ENCODE data around the gene TREML2.
"Not testable (repeated sequence)": the region's sequence is repeated elsewhere in the genome, so short reads cannot be mapped to it uniquely, and the experiment has no call there.

TREML2 gene, protein sequence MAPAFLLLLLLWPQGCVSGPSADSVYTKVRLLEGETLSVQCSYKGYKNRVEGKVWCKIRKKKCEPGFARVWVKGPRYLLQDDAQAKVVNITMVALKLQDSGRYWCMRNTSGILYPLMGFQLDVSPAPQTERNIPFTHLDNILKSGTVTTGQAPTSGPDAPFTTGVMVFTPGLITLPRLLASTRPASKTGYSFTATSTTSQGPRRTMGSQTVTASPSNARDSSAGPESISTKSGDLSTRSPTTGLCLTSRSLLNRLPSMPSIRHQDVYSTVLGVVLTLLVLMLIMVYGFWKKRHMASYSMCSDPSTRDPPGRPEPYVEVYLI

DNA sequence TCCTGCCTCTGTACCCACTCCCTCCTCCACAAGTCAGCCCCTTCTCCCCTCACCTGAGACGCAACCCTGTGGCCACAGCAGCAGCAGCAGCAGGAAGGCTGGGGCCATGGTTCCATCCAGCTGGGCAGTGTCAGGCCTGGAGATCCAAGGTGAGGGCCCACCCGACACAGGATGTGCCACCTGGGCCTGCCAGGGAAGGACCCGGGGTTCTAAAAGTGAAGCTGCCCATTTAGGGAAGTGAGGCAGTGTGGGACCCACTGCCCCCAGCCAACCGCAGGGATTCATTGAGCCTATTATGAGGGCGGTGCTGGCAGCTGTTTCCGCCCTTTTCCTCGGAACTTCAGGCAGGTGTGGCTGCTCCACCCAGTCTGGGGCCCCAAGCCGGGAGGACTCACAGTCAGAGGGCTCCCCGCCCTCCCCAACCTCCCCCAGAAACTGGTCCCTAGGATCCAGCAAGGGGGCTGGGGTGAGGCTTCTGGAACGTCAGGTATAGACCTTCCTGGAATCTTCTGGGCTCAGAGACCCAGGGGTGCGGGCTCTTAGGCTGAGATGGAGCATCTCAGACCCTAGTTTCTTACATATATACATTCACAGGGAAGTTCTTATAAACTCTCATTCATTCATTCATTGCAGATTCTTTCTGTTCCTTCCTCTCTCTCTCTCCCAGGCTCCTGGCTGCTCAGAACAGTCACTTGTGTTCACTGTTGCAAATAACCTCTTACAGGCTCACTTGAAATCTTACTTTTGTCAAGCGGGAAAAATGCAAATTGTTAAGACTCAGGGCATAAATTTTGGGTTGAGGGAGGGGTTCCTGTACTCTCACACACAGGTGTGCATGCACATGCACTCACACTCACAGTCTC is at the start of gene TREML2:
TREML2 (minus strand) TSS at position 249 of the 863 bp plus-strand sequence; CDS start at position 108, 141 bp downstream.
- in situ Hi-C loops (cut with HindIII; ENCODE audit: low sequenced_read_pairs) = no loop called here

DNA sequence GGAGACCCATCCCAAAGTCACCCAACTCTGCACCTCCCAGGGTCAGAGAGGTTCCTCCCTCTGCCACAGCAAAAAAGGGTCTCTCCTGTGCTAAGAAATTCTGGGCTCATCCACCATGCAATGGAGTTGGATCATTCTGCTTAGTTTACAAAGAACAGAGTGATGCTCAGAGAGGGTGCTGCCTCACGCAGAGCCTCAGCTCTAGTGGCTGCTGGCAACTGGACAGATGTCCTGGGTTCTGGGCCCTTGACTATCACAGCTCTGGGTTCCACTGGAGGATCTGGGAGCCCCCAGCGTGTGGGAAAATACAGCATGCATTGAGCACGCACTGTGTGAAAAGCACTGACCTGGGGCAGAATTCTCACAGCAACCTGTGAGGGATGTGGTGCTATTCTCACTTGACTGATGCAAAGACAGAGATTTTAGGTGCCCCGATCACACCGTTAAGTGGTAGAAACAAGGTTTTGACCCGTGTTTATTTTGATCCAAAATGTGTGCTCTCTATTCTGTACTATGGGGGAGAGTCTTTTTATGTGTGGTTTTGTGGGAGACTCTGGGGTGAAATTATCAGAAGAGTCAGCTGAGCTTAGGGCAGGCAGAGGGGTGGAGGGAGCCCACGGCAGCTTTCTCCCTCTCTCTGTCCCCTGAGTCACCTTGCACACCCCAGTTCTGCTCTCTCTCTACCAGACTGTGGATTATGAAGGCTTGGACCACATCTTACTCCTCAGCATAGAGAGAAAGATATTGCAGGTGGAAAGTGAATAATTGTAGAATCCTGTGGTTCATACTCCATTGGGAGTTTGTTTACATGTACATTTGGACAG is 47.1 kb upstream of the TREML2 start:
- in situ Hi-C loops (cut with HindIII; ENCODE audit: low sequenced_read_pairs) = no loop called here

DNA sequence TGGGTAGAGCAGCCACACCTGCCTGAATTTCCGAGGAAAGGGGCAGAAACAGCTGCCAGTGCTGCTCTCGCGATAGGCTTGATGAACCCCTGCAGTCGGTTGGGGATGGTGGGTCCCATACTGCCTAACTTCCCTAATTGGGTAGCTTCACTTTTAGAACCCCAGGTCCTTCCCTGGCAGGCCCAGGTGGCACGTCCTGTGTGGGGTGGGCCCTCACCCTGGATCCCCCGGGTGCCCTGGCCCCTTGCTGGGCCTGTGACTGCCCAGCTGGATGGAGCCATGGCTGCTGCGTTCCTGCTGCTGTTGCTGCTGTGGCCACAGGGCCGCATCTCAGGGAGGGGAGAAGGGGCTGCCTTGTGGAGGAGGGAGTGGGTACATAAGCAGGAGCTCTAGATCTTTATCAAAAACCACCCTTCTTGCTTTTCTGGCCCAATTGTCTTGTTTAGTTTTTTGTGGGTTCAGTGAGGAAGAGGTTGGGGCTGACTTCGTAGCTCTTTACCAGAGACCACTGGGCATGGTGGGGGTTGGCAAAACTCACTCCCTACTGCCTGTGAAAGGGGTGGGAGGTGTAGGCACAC is 46.4 kb upstream of the TREML2 start:
- in situ Hi-C loops (cut with HindIII; ENCODE audit: low sequenced_read_pairs) = no loop called here

DNA sequence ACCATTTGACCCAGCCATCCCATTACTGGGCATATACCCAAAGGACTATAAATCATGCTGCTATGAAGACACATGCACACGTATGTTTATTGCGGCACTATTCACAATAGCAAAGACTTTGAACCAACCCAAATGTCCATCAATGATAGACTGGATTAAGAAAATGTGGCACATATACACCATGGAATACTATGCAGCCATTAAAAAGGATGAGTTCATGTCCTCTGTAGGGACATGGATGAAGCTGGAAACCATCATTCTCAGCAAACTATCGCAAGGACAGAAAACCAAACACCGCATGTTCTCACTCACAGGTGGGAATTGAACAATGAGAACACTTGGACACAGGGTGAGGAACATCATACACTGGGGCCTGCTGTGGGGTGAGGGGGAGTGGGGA is 45.6 kb upstream of the TREML2 start:
- in situ Hi-C loops (cut with HindIII; ENCODE audit: low sequenced_read_pairs) = not testable (repeated sequence)

DNA sequence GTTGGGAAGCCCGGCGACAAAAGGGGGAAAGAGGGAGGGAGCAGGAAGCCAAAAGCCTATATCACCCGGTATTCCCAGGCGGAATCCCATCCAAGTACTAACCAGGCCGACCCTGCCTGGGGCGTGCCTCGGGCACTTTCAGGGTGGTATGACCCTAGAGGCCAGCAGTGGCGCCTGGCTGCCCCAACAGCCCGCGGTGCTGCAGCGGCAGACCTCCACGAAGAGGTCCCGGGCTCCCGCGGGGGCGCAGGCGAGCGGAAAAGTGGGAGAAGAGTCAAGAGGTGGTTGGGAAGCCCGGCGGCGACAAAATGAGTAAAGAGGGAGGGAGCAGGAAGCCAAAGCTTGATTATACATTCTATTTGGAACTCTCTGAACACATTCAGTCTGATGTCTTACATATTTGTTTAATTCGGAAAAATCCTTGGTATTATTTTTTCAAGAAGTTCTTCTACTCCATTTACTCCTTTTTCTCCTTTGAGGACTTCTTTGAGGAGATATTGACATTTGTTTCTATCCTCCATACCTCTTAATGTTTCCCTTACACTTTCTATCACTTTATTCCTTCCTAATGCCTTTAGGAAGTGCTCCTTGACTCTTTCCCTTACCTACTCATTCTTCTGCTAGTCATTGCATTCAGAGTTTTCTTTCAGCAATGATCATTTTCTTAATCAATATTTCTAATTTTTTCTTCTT is 38.7 kb upstream of the TREML2 start:
- in situ Hi-C loops (cut with HindIII; ENCODE audit: low sequenced_read_pairs) = no loop called here

DNA sequence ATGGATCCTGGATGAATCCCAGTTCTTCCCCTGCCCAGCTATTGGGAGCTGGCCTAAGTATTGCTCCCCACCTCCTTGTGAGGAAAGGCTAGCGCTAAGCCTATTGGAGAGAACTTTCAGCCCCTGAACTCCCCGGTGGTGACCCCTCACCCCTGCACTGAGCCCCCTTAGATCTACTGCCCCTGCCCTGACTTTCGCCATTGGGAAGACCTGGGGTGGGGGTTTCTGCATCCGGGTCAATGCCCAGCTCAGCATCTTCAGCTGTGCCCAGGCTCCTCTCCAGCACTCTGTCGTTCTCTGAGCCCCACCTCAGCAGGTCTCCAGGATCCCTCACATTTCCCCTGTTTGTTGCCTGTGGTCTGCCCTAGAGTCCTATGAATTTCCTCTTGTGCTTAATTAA is 36.2 kb upstream of the TREML2 start:
- in situ Hi-C loops (cut with HindIII; ENCODE audit: low sequenced_read_pairs) = no loop called here

DNA sequence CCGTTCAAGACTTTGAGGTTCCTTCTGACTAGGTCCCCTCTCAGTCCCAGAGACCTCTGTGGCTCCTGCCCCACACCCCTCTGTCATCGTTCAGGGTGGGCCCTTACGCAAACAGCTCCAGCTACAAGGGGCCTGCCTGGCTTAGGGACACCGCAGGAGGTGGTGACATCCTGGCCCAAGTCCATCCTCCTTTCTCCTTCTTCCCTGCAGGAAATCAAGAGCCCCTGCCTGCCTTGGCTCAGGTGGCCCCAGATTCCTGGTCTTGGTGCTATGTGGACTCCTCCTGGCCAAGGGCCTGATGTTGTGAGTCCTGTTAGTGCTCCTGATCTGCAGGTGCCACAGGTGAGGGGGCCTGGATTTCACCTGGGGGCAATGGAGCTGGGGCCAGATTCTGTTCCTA is 35.3 kb upstream of the TREML2 start:
- in situ Hi-C loops (cut with HindIII; ENCODE audit: low sequenced_read_pairs) = no loop called here

DNA sequence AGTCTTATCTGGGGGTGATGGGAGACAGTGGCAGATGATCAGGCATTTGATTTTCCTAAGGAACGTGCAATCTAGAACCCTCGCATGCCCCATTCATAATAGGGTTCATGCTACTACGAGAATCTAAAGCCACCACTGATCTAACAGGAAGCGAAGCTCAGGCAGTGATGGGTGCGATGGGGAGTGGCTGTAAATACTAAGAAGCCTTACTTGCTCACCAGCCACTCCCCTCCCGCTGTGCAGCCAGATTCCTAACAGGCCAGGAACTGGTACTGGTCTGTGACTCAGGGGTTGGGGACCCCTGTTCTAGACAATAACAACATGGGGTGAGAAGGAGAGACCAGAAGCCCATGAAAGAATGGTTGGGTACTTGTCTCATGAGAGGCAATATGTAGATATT is 31.7 kb upstream of the TREML2 start:
- in situ Hi-C loops (cut with HindIII; ENCODE audit: low sequenced_read_pairs) = no loop called here

DNA sequence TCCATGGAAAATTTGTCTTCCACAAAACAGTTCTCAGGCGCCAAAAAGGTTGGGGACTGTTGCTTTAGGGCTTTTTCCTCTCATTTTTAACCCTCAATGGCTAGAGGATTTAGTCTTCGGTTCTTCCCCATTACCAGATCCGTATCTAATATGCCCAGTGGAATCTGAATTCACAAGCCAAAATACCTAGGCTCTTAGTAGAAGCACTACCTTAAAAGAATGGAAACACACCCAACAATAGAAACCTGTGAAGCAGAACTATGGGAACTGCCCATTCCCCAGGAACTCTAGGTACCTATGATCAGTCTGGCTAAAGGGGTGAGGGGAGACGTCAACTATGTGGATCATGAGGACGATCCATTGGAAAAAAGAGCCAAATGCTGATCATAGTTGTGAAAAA is 30.3 kb upstream of the TREML2 start:
- in situ Hi-C loops (cut with HindIII; ENCODE audit: low sequenced_read_pairs) = no loop called here

DNA sequence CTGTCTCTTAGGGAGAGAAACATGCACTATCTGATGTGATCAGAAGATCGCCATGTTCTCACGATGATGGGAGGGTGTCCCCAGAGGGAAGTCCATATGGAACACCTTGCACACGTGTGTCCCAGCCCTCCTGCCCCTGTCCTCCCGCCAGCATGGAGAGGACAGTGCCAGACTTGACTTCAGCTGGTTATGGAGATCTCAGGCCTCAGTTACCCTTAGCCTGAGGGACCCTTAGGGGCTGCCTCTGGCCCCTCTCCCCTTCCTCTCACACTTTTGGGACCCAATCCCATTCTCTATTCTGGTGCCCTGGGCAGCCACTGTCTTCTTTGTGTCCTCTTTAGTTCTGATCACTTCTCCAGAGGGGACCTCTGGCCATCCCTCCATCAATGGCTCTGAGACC is 28.8 kb upstream of the TREML2 start:
- in situ Hi-C loops (cut with HindIII; ENCODE audit: low sequenced_read_pairs) = no loop called here

DNA sequence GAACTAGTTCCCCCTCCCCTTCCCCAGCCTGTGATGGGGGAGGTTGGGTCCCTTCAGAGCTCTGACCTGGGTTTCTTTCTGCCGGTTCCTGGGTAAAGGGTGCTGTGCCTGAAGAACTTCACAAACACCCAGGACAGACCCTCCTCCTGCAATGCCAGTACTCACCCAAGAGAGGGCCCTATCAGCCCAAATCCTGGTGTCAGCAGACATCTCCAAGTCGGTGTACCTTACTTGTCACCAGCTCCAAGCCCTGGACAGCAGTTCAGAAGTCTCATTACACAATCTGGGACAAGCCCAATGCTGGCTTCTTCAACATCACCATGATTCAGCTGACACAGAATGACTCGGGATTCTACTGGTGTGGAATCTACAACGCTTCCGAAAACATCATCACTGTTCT is 27.7 kb upstream of the TREML2 start:
- in situ Hi-C loops (cut with HindIII; ENCODE audit: low sequenced_read_pairs) = no loop called here

DNA sequence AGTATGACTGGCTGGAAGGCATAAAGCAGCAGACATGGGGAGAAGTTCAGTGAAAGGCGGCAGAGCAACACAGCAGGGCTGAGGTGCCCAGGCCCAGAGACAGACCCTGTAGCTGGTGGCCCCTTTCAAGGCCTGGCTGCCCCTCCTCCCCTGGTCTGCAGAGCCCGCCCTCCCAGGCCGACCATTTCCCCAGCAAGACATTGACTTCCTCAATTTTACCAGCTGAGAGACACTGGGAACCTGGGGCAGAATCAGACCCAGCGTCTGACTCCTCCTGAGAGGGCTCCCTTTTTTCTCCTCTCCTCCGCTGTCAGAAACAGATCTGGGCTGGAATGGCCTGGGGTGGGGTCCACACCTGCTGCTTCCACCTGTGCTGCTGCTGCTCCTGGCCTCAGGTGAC is 27.1 kb upstream of the TREML2 start, which contains the start of gene TREML4:
TREML4 (plus strand) TSS at position 254 of the 400 bp plus-strand sequence; CDS start at position 333, 79 bp downstream.
- in situ Hi-C loops (cut with HindIII; ENCODE audit: low sequenced_read_pairs) = no loop called here

DNA sequence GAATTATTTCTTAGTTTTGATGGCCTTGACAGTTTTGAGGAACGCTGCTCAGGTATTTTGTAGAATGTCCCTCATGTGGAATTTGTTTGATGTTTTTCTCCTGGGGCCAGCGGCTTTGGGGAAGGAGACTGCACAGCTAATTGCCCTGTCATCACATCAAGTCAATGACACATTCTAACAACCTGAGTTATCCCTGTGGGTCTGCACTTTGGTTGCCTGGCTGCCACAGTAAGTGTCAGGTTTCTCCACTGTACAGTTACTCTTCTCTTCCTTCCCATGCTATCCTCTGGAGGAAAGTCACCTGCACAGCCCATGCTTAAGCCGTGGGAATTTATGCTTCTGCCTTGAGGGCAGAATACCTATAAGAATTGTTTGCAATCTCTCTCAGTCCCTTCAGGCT is 25.8 kb upstream of the TREML2 start:
- in situ Hi-C loops (cut with HindIII; ENCODE audit: low sequenced_read_pairs) = no loop called here

DNA sequence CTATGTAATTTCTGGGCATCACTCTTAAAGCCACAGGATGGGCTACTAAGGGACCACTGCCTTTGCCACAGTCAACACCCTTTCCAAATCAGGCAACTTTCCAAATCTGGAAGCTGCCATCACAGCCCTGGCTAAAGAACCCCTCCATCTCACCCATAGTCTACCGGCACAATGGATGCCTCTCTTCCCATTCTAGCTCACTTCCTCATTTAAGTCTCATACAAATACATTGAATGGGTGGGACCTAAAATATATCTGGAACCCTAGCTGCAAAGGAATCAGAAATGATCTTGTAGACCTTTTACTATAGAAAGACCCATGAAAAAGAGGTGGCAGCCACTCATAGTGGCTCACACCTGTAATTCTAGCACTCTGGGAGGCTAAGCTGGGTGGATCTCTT is 23.9 kb upstream of the TREML2 start:
- in situ Hi-C loops (cut with HindIII; ENCODE audit: low sequenced_read_pairs) = no loop called here

DNA sequence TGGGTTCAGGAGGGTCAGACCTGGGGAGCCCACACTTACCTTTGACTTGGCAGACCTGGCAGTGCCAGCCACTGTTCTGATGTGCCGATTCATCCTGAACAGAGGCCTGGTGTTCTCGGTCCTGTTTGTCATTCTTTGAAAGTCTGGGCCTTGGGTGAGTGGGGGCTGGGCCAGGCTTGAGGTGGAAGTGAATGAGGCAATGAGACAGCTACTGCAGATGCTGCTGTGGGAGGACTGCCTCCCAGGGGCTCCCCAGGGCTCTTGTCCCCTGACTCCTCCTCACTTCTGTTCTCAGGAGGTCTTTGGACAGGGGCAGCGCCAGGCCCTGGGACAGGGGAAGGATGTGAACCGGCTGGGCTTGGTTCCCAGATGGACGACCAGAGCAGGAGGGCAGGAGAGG is 21.6 kb upstream of the TREML2 start:
- in situ Hi-C loops (cut with HindIII; ENCODE audit: low sequenced_read_pairs) = no loop called here

DNA sequence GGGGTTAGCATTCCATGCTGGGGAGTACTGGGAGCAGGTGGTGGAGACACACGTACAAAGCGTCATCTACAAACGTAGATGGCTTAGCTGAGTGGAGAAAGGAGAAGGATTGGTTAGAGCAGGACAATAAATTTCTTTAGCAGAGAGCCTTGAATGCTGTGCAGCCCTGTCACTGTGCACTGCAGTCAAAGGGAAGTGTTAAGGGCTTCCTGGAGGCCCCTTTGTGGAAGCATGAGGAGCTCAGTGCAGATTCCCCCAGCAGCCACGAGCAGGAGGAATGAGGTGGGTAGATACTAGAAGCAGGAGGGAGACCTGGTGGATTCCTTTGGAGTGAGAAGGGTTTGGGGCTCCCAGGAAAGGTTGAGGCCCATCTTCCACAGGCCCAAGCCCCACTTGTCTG is 21.1 kb upstream of the TREML2 start:
- in situ Hi-C loops (cut with HindIII; ENCODE audit: low sequenced_read_pairs) = no loop called here

DNA sequence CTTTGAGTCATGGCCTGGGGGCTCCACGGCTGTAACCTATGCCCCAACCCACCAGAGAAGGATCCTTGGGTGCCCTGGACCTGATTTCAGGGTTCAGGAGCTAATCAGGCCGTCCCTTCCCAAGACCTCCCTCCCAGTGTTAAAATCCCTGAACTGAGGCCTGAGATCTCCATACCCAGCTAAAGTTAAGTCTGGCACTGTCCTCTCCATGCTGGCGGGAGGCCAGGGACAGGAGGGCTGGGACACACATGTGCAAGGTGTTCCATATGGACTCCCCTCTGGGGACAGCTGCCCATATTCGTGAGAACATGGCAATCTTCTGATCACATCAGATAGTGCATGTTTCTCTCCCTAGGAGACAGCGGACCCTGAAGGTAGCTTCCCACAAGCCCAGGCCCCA is 15.7 kb upstream of the TREML2 start:
- in situ Hi-C loops (cut with HindIII; ENCODE audit: low sequenced_read_pairs) = no loop called here

DNA sequence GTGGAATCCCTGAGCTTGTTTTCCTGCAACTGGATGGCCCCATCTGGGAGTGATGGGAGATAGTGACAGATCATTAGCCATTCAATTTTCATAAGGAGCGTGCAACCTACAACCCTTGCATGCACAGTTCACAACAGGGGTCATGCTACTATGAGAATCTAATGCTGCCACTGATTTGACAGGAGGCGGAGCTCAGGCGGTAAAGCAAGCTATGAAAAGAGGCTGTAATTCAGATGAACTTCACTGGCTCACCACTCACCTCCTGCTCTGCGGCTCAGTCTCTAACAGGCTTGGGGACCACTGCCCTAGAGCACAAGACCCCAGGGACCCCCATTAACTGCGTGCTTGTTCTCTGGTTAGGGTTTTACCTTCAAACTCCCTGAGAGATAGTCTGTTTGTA is 14.8 kb upstream of the TREML2 start:
- in situ Hi-C loops (cut with HindIII; ENCODE audit: low sequenced_read_pairs) = no loop called here

DNA sequence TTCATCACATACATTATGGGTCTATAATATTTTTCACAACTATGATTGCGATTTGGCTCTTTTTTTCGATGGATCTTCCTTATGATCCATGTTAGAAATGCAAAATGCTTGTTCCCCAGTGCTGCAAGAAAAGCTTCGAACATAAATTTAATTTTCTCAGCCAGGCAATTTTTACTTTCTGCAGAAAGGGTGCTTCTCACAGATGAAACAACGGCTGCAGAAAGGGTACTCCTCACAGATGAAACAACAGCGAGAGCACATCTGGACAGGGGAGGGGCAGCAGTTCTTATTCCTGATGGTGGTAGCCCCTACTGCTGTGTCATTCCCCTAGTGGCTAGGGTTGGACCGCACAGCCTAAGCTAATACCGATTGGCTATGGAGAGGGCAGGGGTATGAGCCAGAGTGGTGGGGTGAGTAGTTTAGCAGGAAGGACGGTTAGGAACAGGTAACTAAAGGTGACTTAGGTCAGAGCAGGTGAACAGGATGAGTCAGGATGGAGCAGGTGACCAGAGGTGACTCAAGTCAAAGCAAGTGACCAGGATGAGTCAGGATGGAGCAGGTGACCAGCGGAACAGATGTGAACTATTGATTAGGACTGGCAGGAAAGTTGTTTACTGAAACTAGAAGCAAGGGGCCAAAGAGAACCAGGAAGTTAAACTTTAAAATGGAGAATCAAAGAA is 13.8 kb upstream of the TREML2 start:
- in situ Hi-C loops (cut with HindIII; ENCODE audit: low sequenced_read_pairs) = no loop called here

All from DLD1 (cell line).